ENCODE results near the gene TIGIT.

TIGIT gene

GRCh38 chr3:114350271-114350670 is 56.4 kb downstream of the TIGIT start:
- Histone ChIP-seq H3K4ac (ENCODE audit: low read depth in 1 of 2, low read length in 2 of 2) (no peak overlapping the region), H3K27ac (ENCODE audit: low read length, poor library complexity, severe bottlenecking) (no peak overlapping the region), H3K23ac (ENCODE audit: low read length in 2 of 2) (no peak overlapping the region), H4K8ac (ENCODE audit: low read length) (no peak overlapping the region), H2BK5ac (ENCODE audit: low read depth, low read length, poor library complexity, severe bottlenecking) (no peak overlapping the region), H2AK5ac (ENCODE audit: low read length, severe bottlenecking) (no peak overlapping the region), H3K9ac (ENCODE audit: low read length) (no peak overlapping the region), H3K9me3 (ENCODE audit: control insufficient read depth, low read length) (no peaks in the 10 kb centered on the region), H4K91ac (ENCODE audit: low read length) (no peak overlapping the region), H2AFZ (ENCODE audit: low read depth, low read length) (no peak overlapping the region), H3K18ac (ENCODE audit: low read depth in 1 of 2, low read length in 2 of 2) (no peak overlapping the region), H3K36me3 (ENCODE audit: control insufficient read depth in 1 of 2, insufficient read depth in 2 of 2, low read depth in 1 of 2, low read length in 2 of 2) (peaks cover 22 to 51% of the 10 kb centered on the region in 2 experiments), H3K4me3 (ENCODE audit: insufficient read depth in 1 of 2, low read depth in 1 of 2, low read length in 2 of 2) (no peak overlapping the region), H3K27me3 (ENCODE audit: control insufficient read depth in 1 of 2, insufficient read depth in 1 of 2, low read length in 2 of 2) (no peaks in the 10 kb centered on the region), H3K4me1 (ENCODE audit: control insufficient read depth, insufficient read depth, low read depth, low read length) (peaks cover 2% of the 10 kb centered on the region), H2BK120ac (ENCODE audit: low read depth, low read length) (no peak overlapping the region), H2BK15ac (ENCODE audit: low read depth, poor library complexity, severe bottlenecking) (no peak overlapping the region), H3K14ac (ENCODE audit: low read length in 2 of 2) (no peak overlapping the region), H3K79me1 (replicated peaks; ENCODE audit: low read length, poor library complexity, severe bottlenecking) (peaks cover 14% of the 10 kb centered on the region), H2BK12ac (ENCODE audit: low read length in 2 of 2) (no peak overlapping the region), H3K4me2 (ENCODE audit: low read length, poor library complexity, severe bottlenecking) (no peak overlapping the region)
- DNase-seq = no peak
- WGBS = 95% methylated on average over 12 of the region's 12 CpGs

DNA sequence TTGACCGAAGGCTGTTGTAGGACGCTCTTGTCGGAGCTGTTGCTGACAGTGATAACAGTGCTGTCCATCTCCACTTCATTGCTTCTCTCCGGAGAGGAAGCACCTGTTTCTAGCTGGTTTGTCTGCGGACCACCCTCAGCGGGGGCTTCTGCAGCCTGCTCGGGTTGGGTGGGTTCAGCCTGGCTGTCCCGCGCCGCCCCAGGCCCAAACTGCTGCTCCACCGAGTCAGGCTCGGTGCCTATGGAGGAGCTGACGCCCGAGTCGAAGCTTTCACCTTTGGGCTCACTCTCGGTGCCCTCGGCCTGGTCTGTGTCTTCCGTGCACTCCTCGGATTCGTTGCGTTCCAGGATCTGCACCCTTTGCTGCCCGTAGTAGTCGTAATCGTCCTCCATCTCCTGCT is 56.9 kb downstream of the TIGIT start:
- Histone ChIP-seq H3K9me3 (ENCODE audit: control insufficient read depth, low read length) (no peaks in the 10 kb centered on the region), H4K8ac (ENCODE audit: low read length) (no peak overlapping the region), H2AK5ac (ENCODE audit: low read length, severe bottlenecking) (no peak overlapping the region), H3K9ac (ENCODE audit: low read length) (no peak overlapping the region), H2AFZ (ENCODE audit: low read depth, low read length) (no peak overlapping the region), H2BK120ac (ENCODE audit: low read depth, low read length) (no peak overlapping the region), H3K79me1 (replicated peaks; ENCODE audit: low read length, poor library complexity, severe bottlenecking) (peaks cover 14% of the 10 kb centered on the region), H2BK5ac (ENCODE audit: low read depth, low read length, poor library complexity, severe bottlenecking) (no peak overlapping the region), H4K91ac (ENCODE audit: low read length) (no peak overlapping the region), H3K14ac (ENCODE audit: low read length in 2 of 2) (no peak overlapping the region), H3K4me2 (ENCODE audit: low read length, poor library complexity, severe bottlenecking) (no peak overlapping the region), H3K18ac (ENCODE audit: low read depth in 1 of 2, low read length in 2 of 2) (no peak overlapping the region), H3K4me1 (ENCODE audit: control insufficient read depth, insufficient read depth, low read depth, low read length) (peaks cover 2% of the 10 kb centered on the region), H3K4me3 (ENCODE audit: insufficient read depth in 1 of 2, low read depth in 1 of 2, low read length in 2 of 2) (no peak overlapping the region), H2BK15ac (ENCODE audit: low read depth, poor library complexity, severe bottlenecking) (no peak overlapping the region), H2BK12ac (ENCODE audit: low read length in 2 of 2) (no peak overlapping the region), H3K4ac (ENCODE audit: low read depth in 1 of 2, low read length in 2 of 2) (no peak overlapping the region), H3K23ac (ENCODE audit: low read length in 2 of 2) (no peak overlapping the region), H3K27me3 (ENCODE audit: control insufficient read depth in 1 of 2, insufficient read depth in 1 of 2, low read length in 2 of 2) (no peaks in the 10 kb centered on the region), H3K27ac (ENCODE audit: low read length, poor library complexity, severe bottlenecking) (no peak overlapping the region), H3K36me3 (ENCODE audit: control insufficient read depth in 1 of 2, insufficient read depth in 2 of 2, low read depth in 1 of 2, low read length in 2 of 2) (peaks cover 22 to 46% of the 10 kb centered on the region in 2 experiments)
- WGBS = 99% methylated on average over 24 of the region's 24 CpGs
- no peak for DNase-seq

- H3K14ac ChIP-seq (ENCODE audit: low read length in 2 of 2) = no peak overlapping the region
- H3K79me1 ChIP-seq (replicated peaks; ENCODE audit: low read length, poor library complexity, severe bottlenecking) = peaks cover 14% of the 10 kb centered on the region
- no peak overlapping the region for H2BK5ac ChIP-seq (ENCODE audit: low read depth, low read length, poor library complexity, severe bottlenecking)
- H3K4me2 ChIP-seq (ENCODE audit: low read length, poor library complexity, severe bottlenecking) = no peak overlapping the region
- peaks cover 22 to 46% of the 10 kb centered on the region in 2 experiments for H3K36me3 ChIP-seq (ENCODE audit: control insufficient read depth in 1 of 2, insufficient read depth in 2 of 2, low read depth in 1 of 2, low read length in 2 of 2)
- H2BK120ac ChIP-seq (ENCODE audit: low read depth, low read length) = no peak overlapping the region
- DNase-seq = no peak
- 98% methylated on average over 64 of the region's 64 CpGs for WGBS
- H3K9ac ChIP-seq (ENCODE audit: low read length) = no peak overlapping the region
- H2AFZ ChIP-seq (ENCODE audit: low read depth, low read length) = no peak overlapping the region
- no peak overlapping the region for H2BK15ac ChIP-seq (ENCODE audit: low read depth, poor library complexity, severe bottlenecking)
- no peak overlapping the region for H2AK5ac ChIP-seq (ENCODE audit: low read length, severe bottlenecking)
- no peak overlapping the region for H3K4me3 ChIP-seq (ENCODE audit: insufficient read depth in 1 of 2, low read depth in 1 of 2, low read length in 2 of 2)
- peaks cover 2% of the 10 kb centered on the region for H3K4me1 ChIP-seq (ENCODE audit: control insufficient read depth, insufficient read depth, low read depth, low read length)
- no peak overlapping the region for H2BK12ac ChIP-seq (ENCODE audit: low read length in 2 of 2)
- H4K8ac ChIP-seq (ENCODE audit: low read length) = no peak overlapping the region
- H3K4ac ChIP-seq (ENCODE audit: low read depth in 1 of 2, low read length in 2 of 2) = no peak overlapping the region
- no peak overlapping the region for H3K27ac ChIP-seq (ENCODE audit: low read length, poor library complexity, severe bottlenecking)
- no peaks in the 10 kb centered on the region for H3K9me3 ChIP-seq (ENCODE audit: control insufficient read depth, low read length)
- no peak overlapping the region for H3K23ac ChIP-seq (ENCODE audit: low read length in 2 of 2)
- no peak overlapping the region for H3K18ac ChIP-seq (ENCODE audit: low read depth in 1 of 2, low read length in 2 of 2)
- no peak overlapping the region for H4K91ac ChIP-seq (ENCODE audit: low read length)
- no peaks in the 10 kb centered on the region for H3K27me3 ChIP-seq (ENCODE audit: control insufficient read depth in 1 of 2, insufficient read depth in 1 of 2, low read length in 2 of 2)
These were observed 57.4 kb downstream of the TIGIT start for GRCh38 chr3:114351123-114351821.

- Histone ChIP-seq H2AK5ac (ENCODE audit: low read length, severe bottlenecking) (no peak overlapping the region), H3K79me1 (replicated peaks; ENCODE audit: low read length, poor library complexity, severe bottlenecking) (peaks cover 18% of the 10 kb centered on the region), H3K36me3 (ENCODE audit: control insufficient read depth in 1 of 2, insufficient read depth in 2 of 2, low read depth in 1 of 2, low read length in 2 of 2) (peaks cover 22 to 46% of the 10 kb centered on the region in 2 experiments), H3K4me1 (ENCODE audit: control insufficient read depth, insufficient read depth, low read depth, low read length) (peaks cover 2% of the 10 kb centered on the region), H3K27ac (ENCODE audit: low read length, poor library complexity, severe bottlenecking) (no peak overlapping the region), H3K18ac (ENCODE audit: low read depth in 1 of 2, low read length in 2 of 2) (no peak overlapping the region), H4K8ac (ENCODE audit: low read length) (no peak overlapping the region), H2BK5ac (ENCODE audit: low read depth, low read length, poor library complexity, severe bottlenecking) (no peak overlapping the region), H2BK15ac (ENCODE audit: low read depth, poor library complexity, severe bottlenecking) (no peak overlapping the region), H2BK120ac (ENCODE audit: low read depth, low read length) (no peak overlapping the region), H3K23ac (ENCODE audit: low read length in 2 of 2) (no peak overlapping the region), H3K4me3 (ENCODE audit: insufficient read depth in 1 of 2, low read depth in 1 of 2, low read length in 2 of 2) (no peak overlapping the region), H3K4me2 (ENCODE audit: low read length, poor library complexity, severe bottlenecking) (no peak overlapping the region), H3K4ac (ENCODE audit: low read depth in 1 of 2, low read length in 2 of 2) (no peak overlapping the region), H3K27me3 (ENCODE audit: control insufficient read depth in 1 of 2, insufficient read depth in 1 of 2, low read length in 2 of 2) (no peaks in the 10 kb centered on the region), H4K91ac (ENCODE audit: low read length) (no peak overlapping the region), H2AFZ (ENCODE audit: low read depth, low read length) (no peak overlapping the region), H3K9me3 (ENCODE audit: control insufficient read depth, low read length) (no peaks in the 10 kb centered on the region), H3K14ac (ENCODE audit: low read length in 2 of 2) (no peak overlapping the region), H2BK12ac (ENCODE audit: low read length in 2 of 2) (no peak overlapping the region), H3K9ac (ENCODE audit: low read length) (no peak overlapping the region)
- no peak for DNase-seq
- 99% methylated on average over 9 of the region's 9 CpGs for WGBS
These were observed 58.0 kb downstream of the TIGIT start for GRCh38 chr3:114351822-114352145.
